ENCODE data around the gene PADI1. TPM values are rescaled to one million over a fixed set of nuclear protein-coding genes. Genes with fewer than 3 reads are reported as not detected.

PADI1 gene
- total and polyA plus RNA-seq, 2 experiments from 2014 or later: not detected

DNA sequence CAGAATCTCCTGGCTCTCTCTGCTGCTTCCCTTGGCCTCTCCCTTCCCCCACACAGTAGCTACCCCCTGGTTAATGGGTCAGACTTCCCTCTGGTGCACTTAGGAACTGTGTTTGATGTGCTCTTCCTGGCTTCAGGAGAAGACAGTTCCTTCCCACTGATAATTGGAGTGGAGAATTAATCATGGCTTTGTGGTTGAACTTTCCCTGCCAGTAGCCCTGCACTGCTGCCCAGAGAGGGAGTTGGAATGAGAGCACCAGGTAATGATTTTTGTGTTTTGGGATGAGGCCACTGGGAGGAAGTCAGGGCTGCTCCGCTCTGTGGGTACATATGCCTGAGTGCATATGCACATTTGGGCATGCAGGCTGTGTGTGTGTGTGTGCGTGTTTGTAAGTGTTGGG lies 46.0 kb upstream of the PADI1 start:
- H3K36me3 ChIP-seq (replicated peaks; ENCODE audit: insufficient read depth, low read depth): no peaks in the 10 kb centered on the region
- no peaks in the 10 kb centered on the region for H3K9me3 ChIP-seq (ENCODE audit: low read depth)
- no peaks in the 10 kb centered on the region for H3K9me2 ChIP-seq (replicated peaks; ENCODE audit: insufficient read depth)
- no peak overlapping the region for H3K27ac ChIP-seq
- TF ChIP-seq EZH2 (IDR thresholded peaks at IDR 0.05; ENCODE audit: borderline replicate concordance) (no peak), EZH2phosphoT487 (IDR thresholded peaks at IDR 0.05; ENCODE audit: low read depth, severe bottlenecking, unreplicated experiment) (no peak)
- no peaks in the 10 kb centered on the region for H3K27me3 ChIP-seq
- no peaks in the 10 kb centered on the region for H3K4me1 ChIP-seq (ENCODE audit: insufficient read depth)
- H3K79me2 ChIP-seq: no peaks in the 10 kb centered on the region
- WGBS (ENCODE audit: low lambda C conversion rate, missing lambda C conversion rate): 95% methylated on average over 2 of the region's 2 CpGs
- H3K4me3 ChIP-seq: no peak overlapping the region
- no peaks in the 10 kb centered on the region for H4K20me1 ChIP-seq (ENCODE audit: insufficient read depth, poor library complexity, severe bottlenecking)
- no peak for DNase-seq (ENCODE audit: low spot score)
- no peak overlapping the region for H2AFZ ChIP-seq
- H3K4me2 ChIP-seq: no peak overlapping the region

DNA sequence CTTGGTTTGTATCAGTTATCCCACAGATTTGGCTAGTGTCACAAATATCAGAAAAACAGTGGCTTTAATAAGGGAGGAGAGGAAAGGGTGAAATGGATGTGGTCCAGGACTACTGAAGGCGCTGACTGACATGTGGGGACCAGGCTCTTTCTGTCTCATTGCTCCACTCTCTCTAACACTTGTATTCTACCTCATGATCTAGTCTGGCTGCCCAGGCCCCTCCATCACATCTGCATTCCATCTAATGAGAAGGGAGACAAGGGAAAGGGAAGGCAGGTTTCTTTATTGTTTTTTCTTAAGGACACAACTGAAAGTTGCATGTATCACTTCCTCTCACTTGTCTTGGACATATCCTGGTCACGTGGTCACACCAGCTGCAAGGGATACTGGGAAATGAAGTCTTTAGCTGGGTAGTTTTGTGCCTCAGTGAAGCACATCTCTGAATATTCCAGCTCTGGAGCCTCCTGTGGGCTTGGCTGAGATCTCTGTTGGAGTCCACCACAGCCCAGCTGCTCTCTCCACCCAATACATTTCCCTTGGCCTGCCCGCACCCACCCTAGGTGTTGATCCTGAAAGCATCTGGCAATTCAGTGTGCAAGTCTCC lies 43.7 kb upstream of the PADI1 start:
- Histone ChIP-seq H3K4me2 (no peak overlapping the region), H2AFZ (no peak overlapping the region), H3K4me1 (ENCODE audit: insufficient read depth) (no peaks in the 10 kb centered on the region), H3K79me2 (no peaks in the 10 kb centered on the region), H3K9me2 (replicated peaks; ENCODE audit: insufficient read depth) (no peaks in the 10 kb centered on the region), H3K27me3 (no peaks in the 10 kb centered on the region), H3K4me3 (no peak overlapping the region), H4K20me1 (ENCODE audit: insufficient read depth, poor library complexity, severe bottlenecking) (no peaks in the 10 kb centered on the region), H3K9me3 (ENCODE audit: low read depth) (no peaks in the 10 kb centered on the region), H3K36me3 (replicated peaks; ENCODE audit: insufficient read depth, low read depth) (no peaks in the 10 kb centered on the region), H3K27ac (no peak overlapping the region)
- DNase-seq (ENCODE audit: low spot score): no peak
- 94% methylated on average over 3 of the region's 3 CpGs for WGBS (ENCODE audit: low lambda C conversion rate, missing lambda C conversion rate)
- no peak for TF ChIP-seq EZH2 (IDR thresholded peaks at IDR 0.05; ENCODE audit: borderline replicate concordance)
- TF ChIP-seq, protein P1, sequence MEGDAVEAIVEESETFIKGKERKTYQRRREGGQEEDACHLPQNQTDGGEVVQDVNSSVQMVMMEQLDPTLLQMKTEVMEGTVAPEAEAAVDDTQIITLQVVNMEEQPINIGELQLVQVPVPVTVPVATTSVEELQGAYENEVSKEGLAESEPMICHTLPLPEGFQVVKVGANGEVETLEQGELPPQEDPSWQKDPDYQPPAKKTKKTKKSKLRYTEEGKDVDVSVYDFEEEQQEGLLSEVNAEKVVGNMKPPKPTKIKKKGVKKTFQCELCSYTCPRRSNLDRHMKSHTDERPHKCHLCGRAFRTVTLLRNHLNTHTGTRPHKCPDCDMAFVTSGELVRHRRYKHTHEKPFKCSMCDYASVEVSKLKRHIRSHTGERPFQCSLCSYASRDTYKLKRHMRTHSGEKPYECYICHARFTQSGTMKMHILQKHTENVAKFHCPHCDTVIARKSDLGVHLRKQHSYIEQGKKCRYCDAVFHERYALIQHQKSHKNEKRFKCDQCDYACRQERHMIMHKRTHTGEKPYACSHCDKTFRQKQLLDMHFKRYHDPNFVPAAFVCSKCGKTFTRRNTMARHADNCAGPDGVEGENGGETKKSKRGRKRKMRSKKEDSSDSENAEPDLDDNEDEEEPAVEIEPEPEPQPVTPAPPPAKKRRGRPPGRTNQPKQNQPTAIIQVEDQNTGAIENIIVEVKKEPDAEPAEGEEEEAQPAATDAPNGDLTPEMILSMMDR (IDR thresholded peaks at IDR 0.05; ENCODE audit: poor library complexity): no peak

DNA sequence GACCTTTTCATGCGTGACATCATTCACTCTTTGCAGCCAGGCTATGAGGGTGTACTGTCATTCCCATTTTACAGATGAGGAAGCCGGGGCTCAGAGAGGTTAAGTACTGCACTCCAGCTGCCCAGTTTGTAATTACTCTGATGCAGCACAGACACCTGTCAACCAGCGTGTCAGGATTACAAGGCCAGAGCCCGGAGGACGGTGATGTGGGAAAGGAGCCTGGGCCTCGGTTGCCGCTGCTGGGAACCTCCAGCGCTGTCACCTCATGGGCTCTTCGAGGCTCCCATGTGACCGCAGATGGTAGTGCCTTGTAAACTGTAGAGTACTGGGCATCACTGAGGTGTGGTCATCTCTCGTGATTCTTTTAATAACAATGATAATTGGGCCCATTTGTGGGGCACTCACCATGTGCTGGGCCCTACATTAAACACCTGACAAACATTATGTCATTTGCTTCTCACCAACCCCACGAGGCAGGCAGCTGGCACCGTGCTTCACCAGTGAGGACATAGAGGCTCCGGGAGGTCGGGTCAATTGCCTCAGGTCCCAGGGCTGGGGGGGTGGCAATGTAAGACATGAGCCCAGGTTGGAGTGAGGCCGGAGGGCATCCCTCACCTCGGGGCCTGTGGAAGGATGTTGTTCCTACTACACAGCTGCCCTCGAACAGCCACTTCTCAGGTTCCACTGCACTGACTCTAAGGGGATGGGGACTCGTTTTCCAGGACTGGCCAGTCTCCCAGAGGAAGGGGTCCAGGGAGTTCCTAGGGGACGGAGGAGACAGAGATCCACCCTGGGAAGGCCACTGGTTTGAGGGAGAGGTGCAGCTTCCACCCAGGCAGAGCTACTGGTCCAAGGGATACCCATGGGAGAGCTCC lies 42.8 kb upstream of the PADI1 start:
- no peaks in the 10 kb centered on the region for H3K36me3 ChIP-seq (replicated peaks; ENCODE audit: insufficient read depth, low read depth)
- H3K4me3 ChIP-seq: no peak overlapping the region
- H3K9me2 ChIP-seq (replicated peaks; ENCODE audit: insufficient read depth): no peaks in the 10 kb centered on the region
- 81% methylated on average over 20 of the region's 20 CpGs for WGBS (ENCODE audit: low lambda C conversion rate, missing lambda C conversion rate)
- no peaks in the 10 kb centered on the region for H3K4me1 ChIP-seq (ENCODE audit: insufficient read depth)
- H3K27ac ChIP-seq: no peak overlapping the region
- TF ChIP-seq, protein P1 (IDR thresholded peaks at IDR 0.05; ENCODE audit: poor library complexity): no peak
- TF ChIP-seq EZH2phosphoT487 (IDR thresholded peaks at IDR 0.05; ENCODE audit: low read depth, severe bottlenecking, unreplicated experiment) (no peak), EZH2 (IDR thresholded peaks at IDR 0.05; ENCODE audit: borderline replicate concordance) (no peak)
- DNase-seq (ENCODE audit: low spot score): no peak
- H3K4me2 ChIP-seq: no peak overlapping the region
- no peaks in the 10 kb centered on the region for H3K79me2 ChIP-seq
- H4K20me1 ChIP-seq (ENCODE audit: insufficient read depth, poor library complexity, severe bottlenecking): no peaks in the 10 kb centered on the region
- H3K9me3 ChIP-seq (ENCODE audit: low read depth): no peaks in the 10 kb centered on the region
- no peaks in the 10 kb centered on the region for H3K27me3 ChIP-seq
- no peak overlapping the region for H2AFZ ChIP-seq

DNA sequence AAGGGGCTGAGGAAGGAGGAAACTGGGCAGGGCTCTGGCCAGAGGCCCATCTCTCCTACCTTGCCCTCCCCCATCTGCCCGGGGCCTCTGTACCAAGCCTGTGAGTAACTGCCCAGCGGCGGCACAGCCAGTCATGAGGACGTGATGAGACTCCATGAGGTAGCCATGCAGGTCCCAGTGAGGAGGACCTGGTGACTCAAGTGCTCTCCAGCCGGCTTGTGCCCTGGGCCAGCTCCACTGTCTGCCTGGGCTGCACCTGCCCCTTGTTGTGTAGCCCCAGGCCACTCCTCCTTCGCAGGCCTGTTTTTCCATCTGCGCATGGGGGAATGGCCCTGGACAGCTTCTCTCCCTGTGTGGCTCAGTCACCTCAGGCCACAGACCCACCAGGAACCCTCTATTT lies 42.0 kb upstream of the PADI1 start:
- no peak for DNase-seq (ENCODE audit: low spot score)
- WGBS (ENCODE audit: low lambda C conversion rate, missing lambda C conversion rate): 66% methylated on average over 7 of the region's 7 CpGs
- no peaks in the 10 kb centered on the region for H3K9me2 ChIP-seq (replicated peaks; ENCODE audit: insufficient read depth)
- H3K27ac ChIP-seq: no peak overlapping the region
- H3K27me3 ChIP-seq: no peaks in the 10 kb centered on the region
- H3K4me1 ChIP-seq (ENCODE audit: insufficient read depth): no peaks in the 10 kb centered on the region
- H4K20me1 ChIP-seq (ENCODE audit: insufficient read depth, poor library complexity, severe bottlenecking): no peaks in the 10 kb centered on the region
- no peaks in the 10 kb centered on the region for H3K79me2 ChIP-seq
- H2AFZ ChIP-seq: no peak overlapping the region
- H3K4me2 ChIP-seq: no peak overlapping the region
- H3K4me3 ChIP-seq: no peak overlapping the region
- no peaks in the 10 kb centered on the region for H3K36me3 ChIP-seq (replicated peaks; ENCODE audit: insufficient read depth, low read depth)
- no peak for TF ChIP-seq EZH2 (IDR thresholded peaks at IDR 0.05; ENCODE audit: borderline replicate concordance)
- TF ChIP-seq, protein P1 (IDR thresholded peaks at IDR 0.05; ENCODE audit: poor library complexity): no peak
- TF ChIP-seq EZH2phosphoT487 (IDR thresholded peaks at IDR 0.05; ENCODE audit: low read depth, severe bottlenecking, unreplicated experiment): no peak
- H3K9me3 ChIP-seq (ENCODE audit: low read depth): no peaks in the 10 kb centered on the region
